Duodenal mucosa (tissue), 2 donors: ENCODE data around the gene DLG1.
"Not testable (repeated sequence)": the region's sequence is repeated elsewhere in the genome, so short reads cannot be mapped to it uniquely, and the experiment has no call there.

Experiments
- H3K27ac ChIP-seq: one replicate; pipeline ENCODE4 v1.7.0; 2013; ENCODE audit warnings: low read depth, low read length
- H3K27me3 ChIP-seq, 2 donors: one replicate each; pipeline ENCODE4 v1.7.0; 2013; ENCODE audit warnings: low read length in 2 of 2, control low read depth in 1 of 2; ENCODE audit not compliant: insufficient read depth in 2 of 2, control insufficient read depth in 1 of 2
- H3K36me3 ChIP-seq, 2 donors: one replicate each; pipeline ENCODE4 v1.7.0; 2013; ENCODE audit warnings: low read length in 2 of 2, control low read depth in 1 of 2; ENCODE audit not compliant: insufficient read depth in 2 of 2, control insufficient read depth in 1 of 2
- H3K4me1 ChIP-seq, 2 donors: one replicate each; pipeline ENCODE4 v1.7.0; 2013; ENCODE audit warnings: low read length in 2 of 2, control low read depth in 1 of 2; ENCODE audit not compliant: insufficient read depth in 2 of 2, control insufficient read depth in 1 of 2
- H3K4me3 ChIP-seq, 2 donors: one replicate each; pipeline ENCODE4 v1.7.0; 2013; ENCODE audit warnings: low read length in 2 of 2, low read depth in 1 of 2
- H3K9ac ChIP-seq, 2 donors: one replicate each; pipeline ENCODE4 v1.7.0; 2013; ENCODE audit warnings: low read length in 2 of 2, low read depth in 1 of 2
- H3K9me3 ChIP-seq, 2 donors: one replicate each; pipeline ENCODE4 v1.7.0; 2013; ENCODE audit warnings: low read length in 2 of 2, control low read depth in 1 of 2; ENCODE audit not compliant: control insufficient read depth in 1 of 2

Gene DLG1

GRCh38 chr3:197064771-197065170 is 233.6 kb downstream of the DLG1 start:
- H3K4me3 ChIP-seq: no peak overlapping the region

GRCh38 chr3:197062446-197062845 is 236.0 kb downstream of the DLG1 start:
- no peak overlapping the region for H3K27ac ChIP-seq
- H3K4me3 ChIP-seq: no peak overlapping the region
- H3K9me3 ChIP-seq: no peaks in the 10 kb centered on the region
- no peak overlapping the region for H3K9ac ChIP-seq
- no peaks in the 10 kb centered on the region for H3K27me3 ChIP-seq
- H3K36me3 ChIP-seq: peaks cover 15 to 69% of the 10 kb centered on the region in 2 donors
- no peaks in the 10 kb centered on the region for H3K4me1 ChIP-seq

More at GRCh38 chr3:197064771-197065170, 233.6 kb downstream of the DLG1 start:
- H3K36me3 ChIP-seq: peaks cover 15 to 54% of the 10 kb centered on the region in 2 donors
- no peaks in the 10 kb centered on the region for H3K9me3 ChIP-seq
- H3K27me3 ChIP-seq: no peaks in the 10 kb centered on the region
- H3K9ac ChIP-seq: no peak overlapping the region
- H3K27ac ChIP-seq: no peak overlapping the region
- no peaks in the 10 kb centered on the region for H3K4me1 ChIP-seq

- not testable (repeated sequence) for H3K4me3 ChIP-seq, H3K9me3 ChIP-seq, H3K4me1 ChIP-seq, H3K27me3 ChIP-seq, H3K27ac ChIP-seq, H3K9ac ChIP-seq
- peaks cover 15 to 33% of the 10 kb centered on the region in 2 donors for H3K36me3 ChIP-seq
Measured at GRCh38 chr3:197051637-197052036, 246.8 kb downstream of the DLG1 start.

DNA sequence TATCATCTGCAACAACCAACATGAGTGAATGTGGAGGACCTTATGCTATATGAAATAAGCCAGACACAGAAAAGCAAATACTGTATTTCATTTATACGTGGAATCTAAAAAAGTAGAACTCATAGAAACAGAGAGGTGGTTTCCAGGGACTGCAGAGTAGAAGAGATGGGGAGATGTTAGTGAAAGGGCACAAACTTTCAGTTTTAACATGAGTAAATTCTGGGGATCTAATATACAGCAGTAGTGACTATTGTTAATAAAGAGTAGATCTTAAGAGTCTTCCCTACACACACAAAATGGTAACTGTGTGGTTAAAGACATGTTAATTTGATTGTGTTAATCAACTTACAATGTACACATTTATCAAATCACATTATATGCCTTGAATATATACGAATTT is 247.9 kb downstream of the DLG1 start:
- H3K36me3 ChIP-seq: peaks cover 13 to 34% of the 10 kb centered on the region in 2 donors

GRCh38 chr3:197042539-197042938 is 255.9 kb downstream of the DLG1 start:
- Histone ChIP-seq H3K4me1 (no peaks in the 10 kb centered on the region), H3K36me3 (peaks cover 16 to 29% of the 10 kb centered on the region in 2 donors), H3K9ac (no peak overlapping the region), H3K27ac (no peak overlapping the region), H3K4me3 (no peak overlapping the region), H3K27me3 (no peaks in the 10 kb centered on the region), H3K9me3 (no peaks in the 10 kb centered on the region)

More for the DNA sequence above, 247.9 kb downstream of the DLG1 start:
- no peaks in the 10 kb centered on the region for H3K27me3 ChIP-seq
- H3K4me3 ChIP-seq: no peak overlapping the region
- H3K27ac ChIP-seq: no peak overlapping the region
- H3K9me3 ChIP-seq: no peaks in the 10 kb centered on the region
- no peak overlapping the region for H3K9ac ChIP-seq
- H3K4me1 ChIP-seq: no peaks in the 10 kb centered on the region

DNA sequence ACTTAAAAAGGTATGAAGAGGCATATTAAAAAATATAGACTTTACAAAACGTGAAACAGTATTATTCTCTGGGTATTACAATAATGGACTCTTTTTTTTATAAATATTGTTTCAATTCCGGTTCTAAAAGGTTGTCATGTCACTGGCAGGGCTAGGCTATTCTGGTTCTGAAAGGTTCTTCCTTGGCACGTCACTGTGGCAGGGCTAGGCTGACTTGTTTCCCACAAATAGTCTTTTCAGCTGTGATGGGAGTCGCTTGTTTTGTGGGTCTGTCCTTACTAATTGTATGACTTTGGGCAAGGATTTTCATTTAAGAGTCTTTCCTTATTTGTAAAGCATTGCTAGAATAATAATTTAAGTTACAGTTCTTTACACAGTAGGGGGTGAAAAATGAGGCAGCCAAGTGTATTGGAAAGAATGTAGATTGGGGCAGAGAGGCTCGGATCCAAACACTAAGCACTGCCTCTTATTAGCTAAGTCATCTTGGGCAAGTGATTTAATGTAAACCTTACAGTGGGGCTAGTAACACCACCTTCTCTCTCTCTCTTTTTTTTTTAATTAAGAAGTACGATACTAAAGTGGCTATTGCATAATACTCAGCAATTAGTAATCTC is 256.4 kb downstream of the DLG1 start:
- Histone ChIP-seq H3K9me3 (no peaks in the 10 kb centered on the region), H3K36me3 (peaks cover 16 to 29% of the 10 kb centered on the region in 2 donors), H3K27ac (no peak overlapping the region), H3K4me3 (no peak overlapping the region), H3K4me1 (no peaks in the 10 kb centered on the region), H3K9ac (no peak overlapping the region), H3K27me3 (no peaks in the 10 kb centered on the region)

GRCh38 chr3:197040658-197041057 is 257.8 kb downstream of the DLG1 start:
- Histone ChIP-seq H3K27ac (no peak overlapping the region), H3K9me3 (no peaks in the 10 kb centered on the region), H3K4me1 (no peaks in the 10 kb centered on the region), H3K4me3 (no peak overlapping the region), H3K27me3 (peaks cover 3 to 5% of the 10 kb centered on the region in 2 donors), H3K36me3 (peaks cover 9 to 20% of the 10 kb centered on the region in 2 donors), H3K9ac (no peak overlapping the region)

GRCh38 chr3:197038679-197039462 is 259.5 kb downstream of the DLG1 start:
- no peaks in the 10 kb centered on the region for H3K9me3 ChIP-seq
- peaks cover 3 to 6% of the 10 kb centered on the region in 2 donors for H3K27me3 ChIP-seq
- no peak overlapping the region for H3K4me3 ChIP-seq
- H3K27ac ChIP-seq: no peak overlapping the region
- H3K36me3 ChIP-seq: peaks cover 4 to 7% of the 10 kb centered on the region in 2 donors
- no peaks in the 10 kb centered on the region for H3K4me1 ChIP-seq
- H3K9ac ChIP-seq: no peak overlapping the region

DNA sequence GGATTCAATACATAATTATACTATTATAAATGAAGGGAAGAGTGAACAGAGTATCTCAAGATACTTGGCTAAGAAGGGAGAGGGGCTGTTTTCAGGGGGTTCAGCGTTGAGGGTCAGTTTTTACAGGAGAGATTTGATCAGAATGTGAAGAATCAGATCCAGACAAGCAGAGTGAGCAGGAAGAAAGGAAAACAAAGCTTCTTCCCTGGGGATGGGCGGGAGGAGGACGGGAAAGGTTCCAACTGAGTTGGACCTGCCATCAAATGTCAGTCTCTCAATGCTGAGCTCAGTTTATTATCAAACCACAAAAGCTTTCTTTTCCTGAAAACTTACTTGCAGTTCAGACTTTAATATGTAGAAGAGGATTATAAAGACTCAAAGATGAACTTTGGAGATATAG is 262.8 kb downstream of the DLG1 start:
- Histone ChIP-seq H3K9me3 (no peaks in the 10 kb centered on the region), H3K9ac (no peak overlapping the region), H3K4me3 (no peak overlapping the region), H3K27me3 (peaks cover 3 to 6% of the 10 kb centered on the region in 2 donors), H3K27ac (no peak overlapping the region), H3K4me1 (peaks cover 5 to 14% of the 10 kb centered on the region in 2 donors), H3K36me3 (peaks cover 2% of the 10 kb centered on the region in 2 donors)

- H3K36me3 ChIP-seq, H3K4me3 ChIP-seq, H3K27ac ChIP-seq, H3K9ac ChIP-seq, H3K27me3 ChIP-seq, H3K9me3 ChIP-seq: not testable (repeated sequence)
- peaks cover 7 to 14% of the 10 kb centered on the region in 2 donors for H3K4me1 ChIP-seq
Measured at GRCh38 chr3:197034778-197035177, 263.6 kb downstream of the DLG1 start.
